ENCODE results near the gene GAD1.

Gene GAD1

GRCh38 chr2:170896622-170897021 lies 79.9 kb downstream of the GAD1 start:
- DNase-seq = no peak

DNA sequence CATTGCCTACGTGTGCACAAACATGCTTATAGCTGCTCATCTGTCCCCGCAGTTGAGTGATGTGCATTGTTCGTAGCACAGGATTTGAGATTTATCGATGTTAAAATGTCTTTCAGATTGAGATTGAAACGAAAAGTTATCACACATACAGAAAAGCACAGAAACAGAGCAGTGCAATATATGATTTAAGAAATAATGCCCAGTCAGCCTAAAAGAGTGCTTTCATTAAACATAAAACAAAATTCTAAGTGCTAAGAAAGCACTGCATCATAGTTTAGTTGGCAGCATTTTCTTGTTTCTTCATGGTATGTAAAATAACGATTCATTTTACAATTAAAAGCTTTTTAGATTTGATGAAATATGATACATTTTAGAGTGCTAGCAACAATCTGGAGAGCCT lies 80.4 kb downstream of the GAD1 start:
- DNase-seq = no peak

DNA sequence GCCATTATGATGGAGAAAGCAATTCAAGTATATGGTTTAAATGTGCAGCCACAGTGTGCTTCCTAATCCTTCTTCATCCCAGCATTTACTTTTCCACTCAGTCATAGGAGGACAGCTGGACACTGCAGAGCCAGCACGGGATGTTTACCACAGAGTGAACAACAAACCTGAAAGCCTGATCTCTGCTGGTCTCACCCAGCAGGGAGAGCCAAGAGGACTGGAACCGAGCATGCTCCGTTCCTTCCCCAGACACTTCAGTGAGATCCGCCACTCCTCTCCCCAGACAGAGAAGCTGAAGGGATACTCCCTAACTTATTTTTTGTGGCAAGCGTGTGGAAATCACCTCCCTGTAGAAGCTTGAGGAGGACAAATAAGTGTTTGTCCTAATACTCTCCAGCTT lies 89.2 kb downstream of the GAD1 start:
- no peak for DNase-seq

Measured in stimulated activated CD8-positive, alpha-beta memory T cell treated with anti-CD3 and anti-CD28 coated beads, Interleukin-4, amount 100 ng/mL, for 48 hours (primary cell).